ENCODE results near the gene GRK5. TPM values are rescaled to one million over a fixed set of nuclear protein-coding genes. Genes with fewer than 3 reads are reported as not detected.

Gene GRK5
- total and polyA plus RNA-seq, 5 donors = 31.3 to 89.9 (median 57.6) TPM

GRCh38 chr10:119316729-119317097 lies 109.3 kb downstream of the GRK5 start:
- WGBS = 63% methylated on average over 4 of the region's 4 CpGs
- DNase-seq (no peak), ATAC-seq (peak in 1 of 2 donors; percentile 7)
- Histone ChIP-seq H3K27me3 (ENCODE audit: control insufficient read depth, insufficient read depth) (no peaks in the 10 kb centered on the region), H3K27ac (ENCODE audit: low read length) (peak overlapping the region; percentile 6), H3K4me3 (ENCODE audit: low read length) (no peak overlapping the region), H3K9me3 (ENCODE audit: control insufficient read depth, low read length) (no peaks in the 10 kb centered on the region), H3K4me1 (ENCODE audit: control insufficient read depth, insufficient read depth, low read length) (peaks cover 63% of the 10 kb centered on the region)
- intact Hi-C loops (cut with DNase I) = no loop called here

- intact Hi-C loops (cut with DNase I) = no loop called here
- Histone ChIP-seq H3K9me3 (ENCODE audit: control insufficient read depth, low read length) (no peaks in the 10 kb centered on the region), H3K27ac (ENCODE audit: low read length) (peak overlapping the region; percentile 33), H3K4me3 (ENCODE audit: low read length) (no peak overlapping the region), H3K4me1 (ENCODE audit: control insufficient read depth, insufficient read depth, low read length) (peaks cover 56% of the 10 kb centered on the region), H3K27me3 (ENCODE audit: control insufficient read depth, insufficient read depth) (no peaks in the 10 kb centered on the region)
- DNase-seq = peak in 2 of 3 donors; percentile 28 to 64
- 57% methylated on average over 11 of the region's 11 CpGs for WGBS
- peak in 1 of 2 donors; percentile 4 for ATAC-seq
Measured at GRCh38 chr10:119318411-119319160, 111.2 kb downstream of the GRK5 start.

GRCh38 chr10:119319161-119319919 lies 112.0 kb downstream of the GRK5 start:
- intact Hi-C loops (cut with DNase I) = no loop called here
- Histone ChIP-seq H3K27ac (ENCODE audit: low read length) (no peak overlapping the region), H3K4me3 (ENCODE audit: low read length) (no peak overlapping the region), H3K27me3 (ENCODE audit: control insufficient read depth, insufficient read depth) (no peaks in the 10 kb centered on the region), H3K4me1 (ENCODE audit: control insufficient read depth, insufficient read depth, low read length) (peaks cover 53% of the 10 kb centered on the region), H3K9me3 (ENCODE audit: control insufficient read depth, low read length) (no peaks in the 10 kb centered on the region)
- DNase-seq (peak in 1 of 3 donors; percentile 6), ATAC-seq (no peak)
- WGBS = 73% methylated on average over 16 of the region's 16 CpGs

- intact Hi-C loops (cut with DNase I) = no loop called here
- 90% methylated on average over 3 of the region's 3 CpGs for WGBS
- ATAC-seq = no peak
- no peaks in the 10 kb centered on the region for H3K27me3 ChIP-seq (ENCODE audit: control insufficient read depth, insufficient read depth)
- DNase-seq = no peak
- no peak overlapping the region for H3K4me3 ChIP-seq (ENCODE audit: low read length)
- H3K9me3 ChIP-seq (ENCODE audit: control insufficient read depth, low read length) = no peaks in the 10 kb centered on the region
- peaks cover 50% of the 10 kb centered on the region for H3K4me1 ChIP-seq (ENCODE audit: control insufficient read depth, insufficient read depth, low read length)
- no peak overlapping the region for H3K27ac ChIP-seq (ENCODE audit: low read length)
Measured at GRCh38 chr10:119319920-119320258, 112.5 kb downstream of the GRK5 start.

GRCh38 chr10:119320981-119321380 lies 113.6 kb downstream of the GRK5 start:
- Histone ChIP-seq H3K27me3 (ENCODE audit: control insufficient read depth, insufficient read depth) (no peaks in the 10 kb centered on the region), H3K4me1 (ENCODE audit: control insufficient read depth, insufficient read depth, low read length) (peaks cover 43% of the 10 kb centered on the region), H3K9me3 (ENCODE audit: control insufficient read depth, low read length) (no peaks in the 10 kb centered on the region), H3K27ac (ENCODE audit: low read length) (no peak overlapping the region), H3K4me3 (ENCODE audit: low read length) (no peak overlapping the region)
- WGBS = 58% methylated on average over 6 of the region's 6 CpGs
- ATAC-seq = no peak
- no peak for DNase-seq
- intact Hi-C loops (cut with DNase I) = no loop called here

- Histone ChIP-seq H3K4me3 (ENCODE audit: low read length) (no peak overlapping the region), H3K27ac (ENCODE audit: low read length) (no peak overlapping the region), H3K4me1 (ENCODE audit: control insufficient read depth, insufficient read depth, low read length) (peaks cover 25% of the 10 kb centered on the region), H3K9me3 (ENCODE audit: control insufficient read depth, low read length) (no peaks in the 10 kb centered on the region), H3K27me3 (ENCODE audit: control insufficient read depth, insufficient read depth) (no peaks in the 10 kb centered on the region)
- 66% methylated on average over 16 of the region's 16 CpGs for WGBS
- DNase-seq = peak in 1 of 3 donors; percentile 15
- intact Hi-C loops (cut with DNase I) = no loop called here
- no peak for ATAC-seq
Measured at GRCh38 chr10:119323085-119324016, 116.0 kb downstream of the GRK5 start.

GRCh38 chr10:119325131-119325530 lies 117.8 kb downstream of the GRK5 start:
- WGBS = 83% methylated on average over 3 of the region's 3 CpGs
- Histone ChIP-seq H3K27me3 (ENCODE audit: control insufficient read depth, insufficient read depth) (no peaks in the 10 kb centered on the region), H3K4me1 (ENCODE audit: control insufficient read depth, insufficient read depth, low read length) (peaks cover 10% of the 10 kb centered on the region), H3K27ac (ENCODE audit: low read length) (no peak overlapping the region), H3K4me3 (ENCODE audit: low read length) (no peak overlapping the region), H3K9me3 (ENCODE audit: control insufficient read depth, low read length) (no peaks in the 10 kb centered on the region)
- ATAC-seq (no peak), DNase-seq (no peak)
- intact Hi-C loops (cut with DNase I) = no loop called here

- intact Hi-C loops (cut with DNase I) = no loop called here
- no peak overlapping the region for H3K27ac ChIP-seq (ENCODE audit: low read length)
- DNase-seq (peak in 1 of 3 donors; percentile 55), ATAC-seq (peak in 1 of 2 donors; percentile 6)
- peaks cover 11% of the 10 kb centered on the region for H3K4me1 ChIP-seq (ENCODE audit: control insufficient read depth, insufficient read depth, low read length)
- no peaks in the 10 kb centered on the region for H3K9me3 ChIP-seq (ENCODE audit: control insufficient read depth, low read length)
- H3K27me3 ChIP-seq (ENCODE audit: control insufficient read depth, insufficient read depth) = no peaks in the 10 kb centered on the region
- 83% methylated on average over 10 of the region's 10 CpGs for WGBS
- no peak overlapping the region for H3K4me3 ChIP-seq (ENCODE audit: low read length)
Measured at GRCh38 chr10:119326167-119326566, 118.8 kb downstream of the GRK5 start.

GRCh38 chr10:119327096-119327745 lies 119.8 kb downstream of the GRK5 start:
- Histone ChIP-seq H3K4me3 (ENCODE audit: low read length) (no peak overlapping the region), H3K27ac (ENCODE audit: low read length) (no peak overlapping the region), H3K9me3 (ENCODE audit: control insufficient read depth, low read length) (no peaks in the 10 kb centered on the region), H3K4me1 (ENCODE audit: control insufficient read depth, insufficient read depth, low read length) (peaks cover 15% of the 10 kb centered on the region), H3K27me3 (ENCODE audit: control insufficient read depth, insufficient read depth) (no peaks in the 10 kb centered on the region)
- peak in 1 of 3 donors; percentile 31 for DNase-seq
- WGBS = 87% methylated on average over 14 of the region's 14 CpGs
- intact Hi-C loops (cut with DNase I) = no loop called here
- ATAC-seq = no peak

- Histone ChIP-seq H3K4me1 (ENCODE audit: control insufficient read depth, insufficient read depth, low read length) (peaks cover 14% of the 10 kb centered on the region), H3K27me3 (ENCODE audit: control insufficient read depth, insufficient read depth) (no peaks in the 10 kb centered on the region), H3K27ac (ENCODE audit: low read length) (no peak overlapping the region), H3K9me3 (ENCODE audit: control insufficient read depth, low read length) (no peaks in the 10 kb centered on the region), H3K4me3 (ENCODE audit: low read length) (no peak overlapping the region)
- ATAC-seq (no peak), DNase-seq (no peak)
- intact Hi-C loops (cut with DNase I) = no loop called here
- WGBS = 78% methylated on average over 2 of the region's 2 CpGs
Measured at GRCh38 chr10:119328223-119328622, 120.9 kb downstream of the GRK5 start.
